Aorta (tissue), 4 donors: ENCODE measurements around the gene NOPCHAP1. TPM values are rescaled to one million over a fixed set of nuclear protein-coding genes. Genes with fewer than 3 reads are reported as not detected.

Source experiments
- polyA plus RNA-seq, 2 donors: library from polyadenylated mRNA; stranded (reverse); fragments of 200-250 nt; gene quantifications; one replicate each; pipeline ENCODE4 v1.2.3, GENCODE V29; 2013
- total RNA-seq, 2 donors: library from RNA; stranded (reverse); fragmentation: NEBNext Ultra II Directional; extraction: Animal tissue kit (Norgen Biotek cat#: 25700); gene quantifications; one replicate each; pipeline ENCODE4 v1.2.1, GENCODE V29; 2021
- donor health status: healthy with polysubstance abuse.
- donor health status: Bipolar disorder and iron deficiency.
- donor health status: DM: no; HTN: no; CAD: no.
- donor health status: DM: yes; HTN: yes; CAD: no.

The NOPCHAP1 gene
- total and polyA plus RNA-seq, 4 donors = 6.8 to 12.9 (median 11.1) TPM

Other genes with a start within 250 kb of the NOPCHAP1 start
- gene SLC41A2, start 28.0 kb upstream of the NOPCHAP1 start, total RNA-seq = 100 to 1,000 TPM in 1 of 2 donors, 10 to 100 TPM in 1; 96.4 to 106 TPM
- gene SLC41A2, start 28.0 kb upstream of the NOPCHAP1 start, polyA plus RNA-seq = 10 to 100 TPM; 10.8 to 27.4 TPM
- gene ALDH1L2, start 98.1 kb downstream of the NOPCHAP1 start, total RNA-seq = 10 to 100 TPM; 17.2 to 35.2 TPM
- 1 to 10 TPM; 1.6 to 3.4 TPM for gene ALDH1L2, start 98.1 kb downstream of the NOPCHAP1 start, polyA plus RNA-seq
- gene WASHC4, start 121.4 kb downstream of the NOPCHAP1 start, total RNA-seq = 10 to 100 TPM; 50.6 to 86.2 TPM
- 10 to 100 TPM; 11.5 to 23.7 TPM for gene WASHC4, start 121.4 kb downstream of the NOPCHAP1 start, polyA plus RNA-seq
- 10 to 100 TPM; 43.9 to 65.2 TPM for gene APPL2, start 249.9 kb downstream of the NOPCHAP1 start, total RNA-seq
- 10 to 100 TPM; 15.0 to 48.8 TPM for gene APPL2, start 249.9 kb downstream of the NOPCHAP1 start, polyA plus RNA-seq